ACC112 (cell line): ENCODE measurements around the gene HDAC4.

Experiments used
- H2AFZ ChIP-seq: fragments of 200-600 bp; sonication (generic); one replicate; pipeline ENCODE4 v1.6.0; 2017; ENCODE audit warnings: antibody characterized with exemption, low read length; ENCODE audit not compliant: unreplicated experiment
- H3K27ac ChIP-seq: fragments of 200-600 bp; sonication (generic); 2 replicates; pipeline ENCODE4 v1.5.1; 2014; ENCODE audit warnings: low read depth, mild to moderate bottlenecking, antibody characterized with exemption, low read length, moderate library complexity
- H3K27me3 ChIP-seq: fragments of 200-600 bp; sonication (generic); 2 replicates; pipeline ENCODE4 v1.6.1; 2014; ENCODE audit warnings: mild to moderate bottlenecking, antibody characterized with exemption, low read length, moderate library complexity, mixed read lengths; ENCODE audit not compliant: insufficient read depth
- H3K36me3 ChIP-seq: fragments of 200-600 bp; sonication (generic); 2 replicates; pipeline ENCODE4 v1.6.1; 2016; ENCODE audit warnings: mild to moderate bottlenecking, antibody characterized with exemption, low read length, moderate library complexity, mixed read lengths; ENCODE audit not compliant: insufficient read depth
- H3K4me1 ChIP-seq: fragments of 200-600 bp; sonication (generic); one replicate; pipeline ENCODE4 v1.6.1; 2016; ENCODE audit warnings: low read length, mixed read lengths; ENCODE audit not compliant: insufficient read depth, unreplicated experiment, control insufficient read depth
- H3K4me3 ChIP-seq: fragments of 200-600 bp; sonication (generic); 2 replicates; pipeline ENCODE4 v1.5.1; 2014; ENCODE audit warnings: mild to moderate bottlenecking, low read depth, low read length
- H3K79me2 ChIP-seq: fragments of 200-600 bp; sonication (generic); one replicate; pipeline ENCODE4 v1.6.0; 2016; ENCODE audit warnings: low read length; ENCODE audit not compliant: control insufficient read depth, unreplicated experiment, insufficient read depth

Gene HDAC4

GRCh38 chr2:239439754-239440315 lies 39.0 kb upstream of the HDAC4 start:
- no peak overlapping the region for H2AFZ ChIP-seq

GRCh38 chr2:239438995-239439753 lies 38.4 kb upstream of the HDAC4 start:
- Histone ChIP-seq H3K27ac (no peak overlapping the region), H3K36me3 (no peaks in the 10 kb centered on the region), H3K4me3 (no peak overlapping the region), H3K79me2 (no peaks in the 10 kb centered on the region), H2AFZ (no peak overlapping the region), H3K27me3 (peaks cover 33% of the 10 kb centered on the region), H3K4me1 (no peaks in the 10 kb centered on the region)

More at GRCh38 chr2:239439754-239440315, 39.0 kb upstream of the HDAC4 start:
- H3K36me3 ChIP-seq, result no peaks in the 10 kb centered on the region
- H3K27ac ChIP-seq, result no peak overlapping the region
- H3K4me3 ChIP-seq, result no peak overlapping the region
- peaks cover 33% of the 10 kb centered on the region for H3K27me3 ChIP-seq
- no peaks in the 10 kb centered on the region for H3K79me2 ChIP-seq
- H3K4me1 ChIP-seq, result no peaks in the 10 kb centered on the region

GRCh38 chr2:239438368-239438767 lies 37.5 kb upstream of the HDAC4 start:
- H3K27me3 ChIP-seq, result peaks cover 33% of the 10 kb centered on the region
- H3K4me1 ChIP-seq, result no peaks in the 10 kb centered on the region

GRCh38 chr2:239436669-239437335 lies 36.0 kb upstream of the HDAC4 start:
- Histone ChIP-seq H3K36me3 (no peaks in the 10 kb centered on the region), H3K27ac (no peak overlapping the region), H3K27me3 (peaks cover 33% of the 10 kb centered on the region), H2AFZ (no peak overlapping the region), H3K79me2 (no peaks in the 10 kb centered on the region), H3K4me1 (no peaks in the 10 kb centered on the region), H3K4me3 (no peak overlapping the region)

More at GRCh38 chr2:239438368-239438767, 37.5 kb upstream of the HDAC4 start:
- no peak overlapping the region for H3K27ac ChIP-seq
- H2AFZ ChIP-seq, result no peak overlapping the region
- H3K4me3 ChIP-seq, result no peak overlapping the region
- no peaks in the 10 kb centered on the region for H3K36me3 ChIP-seq
- no peaks in the 10 kb centered on the region for H3K79me2 ChIP-seq

- H2AFZ ChIP-seq, result no peak overlapping the region
- no peaks in the 10 kb centered on the region for H3K36me3 ChIP-seq
- H3K4me3 ChIP-seq, result no peak overlapping the region
- peaks cover 33% of the 10 kb centered on the region for H3K27me3 ChIP-seq
- no peak overlapping the region for H3K27ac ChIP-seq
- no peaks in the 10 kb centered on the region for H3K79me2 ChIP-seq
- H3K4me1 ChIP-seq, result no peaks in the 10 kb centered on the region
Observed at GRCh38 chr2:239436076-239436475, 35.3 kb upstream of the HDAC4 start.

GRCh38 chr2:239433777-239434403 lies 33.1 kb upstream of the HDAC4 start:
- Histone ChIP-seq H3K4me1 (no peaks in the 10 kb centered on the region), H3K27ac (peak overlapping the region; percentile 53; the same call in 1 of the 2 replicates), H2AFZ (no peak overlapping the region), H3K79me2 (no peaks in the 10 kb centered on the region), H3K27me3 (peaks cover 18% of the 10 kb centered on the region), H3K4me3 (no peak overlapping the region), H3K36me3 (no peaks in the 10 kb centered on the region)

GRCh38 chr2:239432174-239432573 lies 31.4 kb upstream of the HDAC4 start:
- Histone ChIP-seq H2AFZ (no peak overlapping the region), H3K4me3 (no peak overlapping the region), H3K27ac (no peak overlapping the region), H3K4me1 (no peaks in the 10 kb centered on the region), H3K79me2 (no peaks in the 10 kb centered on the region), H3K27me3 (peaks cover 14% of the 10 kb centered on the region), H3K36me3 (no peaks in the 10 kb centered on the region)

GRCh38 chr2:239431536-239431935 lies 30.7 kb upstream of the HDAC4 start:
- H3K79me2 ChIP-seq, result no peaks in the 10 kb centered on the region
- no peak overlapping the region for H3K27ac ChIP-seq
- no peaks in the 10 kb centered on the region for H3K4me1 ChIP-seq
- H3K27me3 ChIP-seq, result peaks cover 17% of the 10 kb centered on the region
- no peak overlapping the region for H2AFZ ChIP-seq
- no peaks in the 10 kb centered on the region for H3K36me3 ChIP-seq
- no peak overlapping the region for H3K4me3 ChIP-seq

- H3K36me3 ChIP-seq, result no peaks in the 10 kb centered on the region
- peaks cover 29% of the 10 kb centered on the region for H3K27me3 ChIP-seq
- no peak overlapping the region for H2AFZ ChIP-seq
Observed at GRCh38 chr2:239429473-239430350, 28.9 kb upstream of the HDAC4 start.

GRCh38 chr2:239425631-239426030 lies 24.8 kb upstream of the HDAC4 start:
- H3K36me3 ChIP-seq, result no peaks in the 10 kb centered on the region
- H3K27ac ChIP-seq, result no peak overlapping the region
- no peaks in the 10 kb centered on the region for H3K79me2 ChIP-seq
- H3K4me3 ChIP-seq, result no peak overlapping the region
- no peak overlapping the region for H2AFZ ChIP-seq
- peaks cover 36% of the 10 kb centered on the region for H3K27me3 ChIP-seq
- no peaks in the 10 kb centered on the region for H3K4me1 ChIP-seq

More at GRCh38 chr2:239429473-239430350, 28.9 kb upstream of the HDAC4 start:
- no peak overlapping the region for H3K4me3 ChIP-seq
- no peak overlapping the region for H3K27ac ChIP-seq
- no peaks in the 10 kb centered on the region for H3K4me1 ChIP-seq
- no peaks in the 10 kb centered on the region for H3K79me2 ChIP-seq
